SK-N-MC (cell line): Measurements from ENCODE around the gene SPAG6.

Experiments
- EZH2 ChIP-seq: fragments of 200-600 bp; sonication (generic); IDR thresholded peaks from one replicate; pipeline ENCODE4 v1.6.1; 2017; ENCODE audit warnings: antibody characterized with exemption
- FOXP2 ChIP-seq: optimal IDR thresholded peaks from 2 replicates; pipeline ENCODE3; 2011; ENCODE audit warnings: mild to moderate bottlenecking, moderate library complexity; ENCODE audit not compliant: insufficient read depth; ENCODE audit errors: extremely low read length, control extremely low read depth
- POLR2AphosphoS5 ChIP-seq: IDR thresholded peaks from 2 replicates; pipeline ENCODE4 v1.6.1; 2012; ENCODE audit warnings: mild to moderate bottlenecking, low read depth, low read length, borderline replicate concordance

DNA sequence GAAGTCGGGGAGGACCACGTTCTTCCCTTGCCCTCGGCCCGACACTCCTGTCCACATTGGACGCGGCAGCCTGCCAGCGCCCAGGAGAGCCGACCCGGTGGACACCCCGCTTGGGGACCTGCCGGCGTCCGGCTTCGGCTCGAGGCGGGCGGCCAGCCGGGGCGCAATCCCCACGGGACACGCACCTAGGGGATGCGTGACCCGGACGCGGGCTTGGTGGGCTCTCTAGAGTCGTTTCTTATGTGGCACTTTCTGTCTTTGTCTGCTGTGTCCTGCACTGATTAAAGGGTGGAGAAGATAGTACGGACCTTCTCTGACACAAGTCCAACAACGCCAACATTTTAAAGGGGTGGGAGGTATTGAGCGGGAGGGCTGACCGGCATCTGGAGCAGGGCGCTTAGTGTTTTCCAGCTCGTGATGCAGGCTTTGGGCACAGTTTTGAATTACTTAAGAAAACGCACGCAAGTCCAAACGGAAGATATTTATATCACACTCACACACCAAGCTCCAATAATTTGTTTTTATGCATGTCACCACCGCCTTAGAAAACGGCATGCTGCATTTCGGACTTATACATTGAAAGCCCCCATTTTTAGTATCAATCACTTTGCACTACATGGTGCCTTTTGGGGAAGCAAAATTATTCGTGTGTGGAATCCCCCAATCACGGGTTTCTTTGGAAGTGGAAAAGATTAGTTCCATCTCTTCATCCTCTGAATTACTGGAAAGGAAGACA lies 3.9 kb upstream of the SPAG6 start:
- TF ChIP-seq POLR2AphosphoS5 (no peak), EZH2 (no peak), FOXP2 (no peak)
